Right renal pelvis (tissue), 4 donors: ENCODE results near the gene SGPL1. TPM values are rescaled to one million over a fixed set of nuclear protein-coding genes. Genes with fewer than 3 reads are reported as not detected.

Experiments used
- DNase-seq, 4 donors: peaks; one replicate each; pipeline ENCODE4 v3.0.0-alpha.2; 2013; ENCODE audit warnings: low read depth in 4 of 4, low spot score in 3 of 4, missing footprints in 1 of 4
- polyA plus RNA-seq, 4 donors: library from polyadenylated mRNA; unstranded; fragments of 120-200 nt; gene quantifications; one replicate each; pipeline ENCODE4 v1.2.1, GENCODE V29; 2013; ENCODE audit not compliant: insufficient read length in 4 of 4

The SGPL1 gene
- polyA plus RNA-seq, 4 donors, result 52.5 to 59.4 (median 57.2) TPM

GRCh38 chr10:70901276-70901878, 85.6 kb downstream of the SGPL1 start:
- no peak for DNase-seq

GRCh38 chr10:70902661-70903261, 87.0 kb downstream of the SGPL1 start:
- no peak for DNase-seq

- DNase-seq, result peak in 2 of 4 donors; percentile 41 to 52
Measured at GRCh38 chr10:70903262-70903921, 87.6 kb downstream of the SGPL1 start.

- DNase-seq, result no peak
Measured at GRCh38 chr10:70905071-70906021, 89.6 kb downstream of the SGPL1 start.

- DNase-seq, result no peak
Measured at GRCh38 chr10:70906031-70906783, 90.5 kb downstream of the SGPL1 start.

GRCh38 chr10:70906953-70907636, 91.3 kb downstream of the SGPL1 start:
- no peak for DNase-seq

- DNase-seq, result no peak
Measured at GRCh38 chr10:70907637-70908405, 92.1 kb downstream of the SGPL1 start.

DNA sequence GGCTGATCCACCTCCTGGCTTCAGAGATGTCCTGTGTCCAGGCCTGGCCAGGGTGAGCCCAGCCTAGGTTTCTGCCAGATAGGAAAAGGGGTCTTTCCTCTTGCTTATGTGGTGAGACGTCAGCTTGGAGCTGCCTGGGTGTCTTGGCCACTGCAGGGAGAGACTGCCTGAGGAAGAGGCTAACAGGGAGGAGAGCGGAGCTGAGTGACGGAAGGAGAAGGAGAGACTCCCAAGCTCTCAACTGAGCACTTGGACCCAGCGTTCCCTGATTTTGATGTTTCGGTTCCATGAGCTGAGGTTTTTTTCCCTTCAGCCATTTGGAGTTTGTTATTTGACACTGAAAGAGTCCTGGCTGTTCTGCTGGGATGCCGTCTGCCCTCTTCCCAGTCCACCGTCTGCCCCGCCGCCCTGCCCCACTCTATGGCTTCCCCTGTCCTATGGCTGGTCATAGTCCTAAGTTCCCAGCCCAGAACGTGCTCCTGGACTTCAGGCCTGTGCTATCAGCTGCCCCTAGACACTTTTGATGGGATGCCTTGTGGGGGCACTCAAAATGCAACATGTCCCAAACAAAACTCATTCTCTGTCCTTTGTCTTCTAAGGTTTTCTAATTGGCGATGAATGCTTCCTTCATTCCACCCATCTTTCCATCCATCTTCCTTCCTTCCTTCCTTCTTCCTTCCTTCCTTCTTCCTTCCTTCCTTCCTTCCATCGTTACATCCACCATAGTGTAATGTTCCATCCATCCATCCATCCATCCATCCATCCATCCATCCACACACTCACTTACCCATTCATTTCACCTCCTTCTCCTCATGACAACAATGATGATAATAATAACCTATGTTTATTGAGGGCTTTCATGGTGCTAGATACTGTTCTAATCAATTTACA, 92.9 kb downstream of the SGPL1 start:
- DNase-seq, result no peak

DNA sequence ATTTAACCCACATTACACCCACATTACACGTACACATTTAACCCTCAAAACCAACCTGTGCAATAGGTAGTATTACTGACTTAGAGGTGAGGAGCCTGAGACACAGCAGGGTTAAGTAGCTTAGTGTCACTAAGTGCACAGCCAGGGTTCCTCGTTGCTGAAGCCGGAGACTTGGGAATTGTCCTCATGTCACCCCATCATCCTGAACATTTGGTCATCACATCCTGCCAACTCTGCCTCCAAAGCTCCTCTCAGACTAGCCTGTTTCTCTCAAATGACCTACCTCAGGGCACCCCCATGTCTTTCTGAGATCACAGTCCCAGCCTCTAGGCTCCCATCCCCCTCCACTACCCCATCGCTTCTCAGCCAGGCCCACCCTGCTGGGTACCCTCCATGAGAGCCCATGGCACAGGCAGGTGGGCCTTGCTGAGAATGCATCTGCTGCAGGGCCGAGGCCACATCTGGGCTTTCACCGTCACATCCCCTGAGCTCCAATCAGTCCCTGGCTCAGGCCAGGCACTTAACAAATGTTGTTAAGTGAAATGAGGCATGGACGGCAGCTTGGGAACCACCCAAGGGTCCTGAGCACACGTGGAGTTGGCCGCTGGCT, 93.7 kb downstream of the SGPL1 start:
- DNase-seq, result no peak

- DNase-seq, result no peak
Measured at GRCh38 chr10:70910486-70911341, 95.0 kb downstream of the SGPL1 start.

GRCh38 chr10:70911386-70911785, 95.6 kb downstream of the SGPL1 start:
- no peak for DNase-seq

DNA sequence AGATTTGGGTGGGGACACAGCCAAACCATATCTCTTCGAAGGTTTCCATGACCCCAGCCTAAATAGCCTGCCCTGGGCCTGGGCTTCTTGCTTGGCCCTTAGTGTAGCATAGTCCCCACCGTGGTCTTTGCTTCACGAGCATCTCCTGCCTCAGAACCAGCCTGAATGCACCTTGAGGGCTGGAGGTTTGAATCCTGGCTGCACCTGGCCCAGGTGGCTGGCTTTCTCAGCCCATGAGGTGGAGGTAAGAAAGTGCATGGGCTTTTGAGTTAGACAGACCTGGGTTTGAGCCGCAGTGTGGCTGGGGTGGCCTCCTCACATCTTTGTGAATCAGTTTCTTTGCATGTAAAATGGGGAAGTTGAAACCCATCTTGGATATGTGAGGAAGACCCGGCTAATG, 96.8 kb downstream of the SGPL1 start:
- no peak for DNase-seq

GRCh38 chr10:70913191-70913892, 97.6 kb downstream of the SGPL1 start:
- no peak for DNase-seq

GRCh38 chr10:70913893-70914240, 98.1 kb downstream of the SGPL1 start:
- no peak for DNase-seq

GRCh38 chr10:70914316-70914864, 98.6 kb downstream of the SGPL1 start:
- no peak for DNase-seq

DNA sequence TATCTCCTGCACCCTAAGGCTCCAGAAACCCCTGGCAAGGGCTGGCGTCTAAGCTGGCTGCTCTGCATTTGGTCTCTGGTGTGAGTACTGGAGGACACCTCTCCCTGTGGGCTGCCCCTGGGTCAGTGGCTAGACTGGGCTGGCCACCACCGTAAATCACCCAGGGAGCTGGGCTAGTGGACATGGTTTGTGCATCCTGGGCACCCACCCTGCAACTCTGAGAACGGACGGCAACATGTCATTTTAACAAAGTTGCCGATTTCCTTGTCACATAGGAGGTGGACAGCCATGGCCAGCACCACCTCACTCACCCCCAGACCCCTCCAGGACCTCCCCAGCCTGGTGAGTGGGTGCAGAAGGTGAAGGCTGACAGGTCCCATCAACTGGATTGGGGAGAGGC, 99.5 kb downstream of the SGPL1 start:
- no peak for DNase-seq
